WTC11 (cell line): ENCODE measurements around the gene COG5. TPM values are rescaled to one million over a fixed set of nuclear protein-coding genes. Genes with fewer than 3 reads are reported as not detected.

Experiments
- ATAC-seq: fragments of 200-7000 bp; cut with Tn5 transposase; 2 replicates; pipeline ENCODE4 v1.10.0; 2021; ENCODE audit warnings: mild to moderate bottlenecking, moderate library complexity
- CTCF ChIA-PET: fragments of 300-600 bp; sonication (Branson Sonifier 250); formaldehyde crosslinking; loops from one replicate; lab custom pipeline; 2021; ENCODE audit warnings: antibody characterized with exemption; lab: Charles Lee
- POLR2A ChIA-PET: fragments of 350-600 bp; sonication (Branson Sonifier 250); formaldehyde crosslinking; loops from one replicate; lab custom pipeline; 2021; ENCODE audit warnings: antibody characterized with exemption; lab: Charles Lee
- DNase-seq: peaks from one replicate; pipeline ENCODE4 v3.0.0; 2021; ENCODE audit warnings: low spot score
- H3K27ac Mint-ChIP-seq: 2 replicates; pipeline ENCODE4 v1.8.0; 2021; ENCODE audit warnings: mixed read lengths
- H3K27me3 Mint-ChIP-seq: 2 replicates; pipeline ENCODE4 v1.8.0; 2021; ENCODE audit warnings: low read depth, mild to moderate bottlenecking, moderate library complexity, mixed read lengths
- H3K36me3 Mint-ChIP-seq: 2 replicates; pipeline ENCODE4 v1.8.0; 2021; ENCODE audit warnings: mixed read lengths
- H3K4me1 Mint-ChIP-seq: 2 replicates; pipeline ENCODE4 v1.8.0; 2022; ENCODE audit warnings: mixed read lengths
- H3K4me3 Mint-ChIP-seq: 2 replicates; pipeline ENCODE4 v1.8.0; 2021; ENCODE audit warnings: mild to moderate bottlenecking, moderate library complexity, mixed read lengths
- H3K9me3 Mint-ChIP-seq: 2 replicates; pipeline ENCODE4 v1.8.0; 2021; ENCODE audit warnings: mixed read lengths
- CBFB ChIP-seq: sonication (generic); formaldehyde crosslinking; IDR thresholded peaks from 2 replicates; pipeline ENCODE4 v1.8.1; 2022; ENCODE audit warnings: mild to moderate bottlenecking, low read depth, missing genetic modification reagents
- CTCF ChIP-seq: fragments of 200-600 bp; IDR thresholded peaks from 2 replicates; pipeline ENCODE4 v1.8.0; 2022; ENCODE audit warnings: antibody characterized with exemption
- E2F4 ChIP-seq: sonication (generic); formaldehyde crosslinking; IDR thresholded peaks from 2 replicates; pipeline ENCODE4 v1.8.1; 2022; ENCODE audit warnings: low read depth, mild to moderate bottlenecking, moderate library complexity, missing genetic modification reagents, borderline replicate concordance
- EMX1 ChIP-seq: fragments of 250-450 bp; sonication (Bioruptor Pico); IDR thresholded peaks from 2 replicates; pipeline ENCODE4 v1.8.0; 2021; ENCODE audit warnings: mild to moderate bottlenecking
- ERG ChIP-seq: fragments of 250-450 bp; sonication (Bioruptor Pico); IDR thresholded peaks from 2 replicates; pipeline ENCODE4 v1.8.0; 2021; ENCODE audit warnings: mild to moderate bottlenecking
- GABPB1 ChIP-seq: sonication (generic); formaldehyde crosslinking; IDR thresholded peaks from 2 replicates; pipeline ENCODE4 v1.8.1; 2023; ENCODE audit warnings: mild to moderate bottlenecking, missing genetic modification reagents
- HMGXB4 ChIP-seq: sonication (generic); formaldehyde crosslinking; IDR thresholded peaks from 2 replicates; pipeline ENCODE4 v1.8.1; 2023; ENCODE audit warnings: mild to moderate bottlenecking, moderate library complexity, missing genetic modification reagents
- IRF1 ChIP-seq: sonication (generic); formaldehyde crosslinking; IDR thresholded peaks from 2 replicates; pipeline ENCODE4 v1.8.0; 2023; ENCODE audit warnings: missing genetic modification reagents
- MAX ChIP-seq: sonication (generic); formaldehyde crosslinking; IDR thresholded peaks from 2 replicates; pipeline ENCODE4 v1.8.0; 2022; ENCODE audit warnings: mild to moderate bottlenecking, missing genetic modification reagents
- NFE2L1 ChIP-seq: sonication (generic); formaldehyde crosslinking; IDR thresholded peaks from 2 replicates; pipeline ENCODE4 v1.8.1; 2023; ENCODE audit warnings: missing genetic modification reagents
- SMAD4 ChIP-seq: sonication (generic); formaldehyde crosslinking; IDR thresholded peaks from 2 replicates; pipeline ENCODE4 v1.8.0; 2022; ENCODE audit warnings: mild to moderate bottlenecking, missing genetic modification reagents
- ZMAT4 ChIP-seq: fragments of 250-450 bp; sonication (Bioruptor Pico); IDR thresholded peaks from 2 replicates; pipeline ENCODE4 v1.9.0; 2021; ENCODE audit warnings: mild to moderate bottlenecking
- ZNF138 ChIP-seq: sonication (generic); formaldehyde crosslinking; conservative IDR thresholded peaks from 2 replicates; pipeline ENCODE4 v1.8.1; 2022; ENCODE audit warnings: mild to moderate bottlenecking, moderate library complexity, missing genetic modification reagents
- ZNF219 ChIP-seq: sonication (generic); formaldehyde crosslinking; IDR thresholded peaks from 2 replicates; pipeline ENCODE4 v1.8.0; 2023; ENCODE audit warnings: missing genetic modification reagents, mild to moderate bottlenecking, borderline replicate concordance
- ZNF532 ChIP-seq: fragments of 250-450 bp; sonication (Bioruptor Pico); IDR thresholded peaks from 2 replicates; pipeline ENCODE4 v1.9.0; 2021; ENCODE audit warnings: mild to moderate bottlenecking, borderline replicate concordance
- total RNA-seq: library from RNA; stranded (reverse); gene quantifications from 3 replicates; pipeline ENCODE4 v1.2.3, GENCODE V29; 2021

COG5 gene
- total RNA-seq, 1 experiment from 2014 or later, result 23.8 TPM

GRCh38 chr7:107338080-107338479 lies 225.6 kb downstream of the COG5 start:
- Mint-ChIP-seq H3K36me3 (peaks cover 3% of the 10 kb centered on the region; the same call in 1 of the 2 replicates), H3K4me3 (no peak overlapping the region), H3K4me1 (peaks cover 8% of the 10 kb centered on the region), H3K9me3 (peaks cover 22% of the 10 kb centered on the region), H3K27ac (no peak overlapping the region), H3K27me3 (no peaks in the 10 kb centered on the region)
- ChIA-PET CTCF (no interaction called here), POLR2A (no interaction called here)
- TF ChIP-seq ZMAT4 (CRISPR knock-in tag), result no peak
- TF ChIP-seq EMX1, result no peak
- TF ChIP-seq MAX (CRISPR knock-in tag), result no peak
- no peak for TF ChIP-seq ERG (CRISPR knock-in tag)
- no peak for TF ChIP-seq GABPB1 (CRISPR knock-in tag)
- no peak for TF ChIP-seq IRF1 (CRISPR knock-in tag)
- TF ChIP-seq ZNF219 (CRISPR knock-in tag), result no peak
- TF ChIP-seq NFE2L1 (CRISPR knock-in tag), result no peak
- TF ChIP-seq CTCF, result no peak
- no peak for TF ChIP-seq ZNF138
- TF ChIP-seq E2F4, result no peak
- no peak for TF ChIP-seq HMGXB4 (CRISPR knock-in tag)
- TF ChIP-seq SMAD4, result no peak
- no peak for TF ChIP-seq ZNF532
- no peak for TF ChIP-seq CBFB
- DNase-seq (no peak), ATAC-seq (no peak)
